HT1080 (cell line): ENCODE measurements around the gene ARNT2. TPM values are rescaled to one million over a fixed set of nuclear protein-coding genes. Genes with fewer than 3 reads are reported as not detected.

Source experiments
- DNase-seq: peaks from one replicate; pipeline ENCODE4 v3.0.0-alpha.2; 2015; ENCODE audit warnings: low read depth
- total RNA-seq: library from RNA; depleted of rRNA; stranded (reverse); fragments of >200 nt; shearing (Covaris generic); gene quantifications from 2 replicates; pipeline ENCODE4 v1.2.3, GENCODE V29; 2014

ARNT2 gene
- total RNA-seq, 1 experiment from 2014 or later: 3.7 TPM

DNA sequence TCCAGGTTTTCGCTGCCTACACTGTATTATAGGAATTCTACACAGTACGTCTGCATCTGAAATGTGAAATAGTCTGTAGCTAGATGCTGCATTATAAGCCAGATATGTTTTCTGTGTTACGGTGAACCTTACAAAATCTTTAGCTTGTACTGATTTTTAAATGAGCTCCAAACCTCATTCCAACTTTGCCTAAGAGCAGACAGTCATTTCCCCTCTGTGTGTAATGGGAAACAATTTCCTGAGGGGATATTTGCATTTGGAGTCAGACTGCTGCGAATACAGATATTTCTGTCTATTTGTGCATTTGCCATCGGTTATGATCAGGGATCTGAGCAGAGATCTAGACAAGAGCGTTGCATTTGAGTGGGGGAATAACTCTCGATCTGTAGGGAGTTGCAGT lies 37.5 kb downstream of the ARNT2 start:
- no peak for DNase-seq

DNA sequence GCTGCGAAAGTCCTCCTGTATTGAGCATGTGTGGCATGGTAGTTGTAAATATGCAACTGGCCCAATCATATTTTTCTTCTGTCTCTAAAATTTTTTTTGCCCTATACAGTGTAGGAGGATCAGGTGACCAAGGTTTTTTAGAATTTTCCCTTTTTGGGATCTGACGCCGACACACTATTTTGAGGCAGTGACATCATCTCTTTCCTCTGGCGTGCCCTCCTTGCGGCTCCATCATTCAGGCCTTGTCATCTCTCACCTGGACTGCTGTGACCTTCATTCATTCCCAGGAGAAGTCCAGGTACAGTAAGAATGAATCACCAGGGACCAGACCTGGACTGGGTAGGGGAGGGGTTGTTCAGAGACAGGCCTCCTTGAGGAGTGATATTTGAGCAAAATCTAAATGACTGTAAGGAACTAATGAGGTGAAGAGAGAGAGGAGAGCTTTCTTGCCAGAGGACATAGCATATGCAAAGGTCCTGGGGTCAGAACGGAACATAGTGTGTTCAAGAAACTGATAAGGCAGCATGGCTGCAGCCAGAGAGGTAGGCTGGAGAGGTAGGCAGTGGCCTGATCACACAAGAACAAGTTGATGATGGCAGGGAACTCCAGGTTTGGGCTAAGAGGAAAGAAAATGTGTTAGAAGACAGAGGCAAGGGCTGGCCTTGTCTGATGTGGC lies 38.7 kb downstream of the ARNT2 start:
- DNase-seq: no peak

DNA sequence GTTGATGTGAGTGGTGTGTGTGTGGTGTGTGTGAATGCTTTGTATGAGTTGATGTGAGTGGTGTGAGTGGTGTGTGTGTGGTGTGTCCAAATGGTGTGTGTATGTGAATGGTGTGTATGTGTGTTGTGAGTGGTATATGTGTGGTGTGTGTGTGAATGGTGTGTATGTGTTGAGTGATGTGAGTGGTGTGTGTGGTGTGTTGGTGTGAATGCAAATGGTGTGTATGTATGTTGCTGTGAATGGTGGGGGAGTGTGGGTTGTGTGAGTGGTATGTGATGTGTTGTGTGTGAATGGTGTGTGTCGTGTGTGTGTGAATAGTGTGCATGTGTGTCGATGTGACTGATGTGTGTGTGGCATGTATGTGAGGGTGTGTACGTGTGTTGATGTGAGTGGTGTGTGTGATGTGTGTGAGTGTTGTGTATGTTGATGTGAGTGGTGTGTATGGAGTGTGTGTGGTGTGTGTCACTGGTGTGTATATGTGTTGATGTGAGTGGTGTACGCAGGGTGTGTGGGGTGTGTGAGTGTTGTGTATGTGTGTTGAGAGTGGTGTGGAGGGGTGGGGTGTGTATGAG lies 40.6 kb downstream of the ARNT2 start:
- no peak for DNase-seq

DNA sequence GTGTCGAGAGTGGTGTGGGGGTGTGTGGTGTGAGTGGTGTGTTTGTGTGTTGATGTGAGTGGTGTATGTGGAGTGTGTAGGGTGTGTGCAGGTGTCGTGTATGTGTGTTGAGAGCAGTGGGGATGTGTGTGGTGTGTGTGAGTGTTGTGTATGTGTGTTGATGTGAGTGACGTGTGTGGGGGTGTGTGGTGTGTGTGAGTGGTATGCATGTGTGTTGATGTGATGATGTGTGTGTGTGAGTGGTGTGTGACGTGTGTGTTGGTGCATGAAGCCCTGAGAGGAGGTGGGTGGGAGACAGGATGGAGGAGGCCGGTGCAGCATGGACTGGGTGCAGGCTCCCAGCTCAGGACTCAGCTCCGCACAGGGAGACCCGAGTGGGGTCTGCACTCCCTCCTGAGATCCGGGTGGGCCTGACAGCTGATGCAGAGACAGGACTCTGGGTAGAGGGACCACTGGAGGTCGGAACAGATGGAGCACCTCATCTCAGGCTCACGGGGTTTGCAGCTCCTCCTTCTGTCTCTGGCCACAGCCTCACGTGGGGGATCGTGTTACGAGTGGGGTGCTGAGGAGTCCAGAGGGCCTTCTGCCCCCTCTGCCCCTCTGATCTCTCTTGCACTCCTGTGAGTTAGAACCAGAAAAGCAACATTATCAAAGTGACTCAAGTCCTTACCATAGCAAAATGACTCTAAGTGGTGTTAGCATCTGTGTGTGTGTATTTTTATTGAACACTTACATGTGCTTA lies 41.3 kb downstream of the ARNT2 start:
- no peak for DNase-seq

DNA sequence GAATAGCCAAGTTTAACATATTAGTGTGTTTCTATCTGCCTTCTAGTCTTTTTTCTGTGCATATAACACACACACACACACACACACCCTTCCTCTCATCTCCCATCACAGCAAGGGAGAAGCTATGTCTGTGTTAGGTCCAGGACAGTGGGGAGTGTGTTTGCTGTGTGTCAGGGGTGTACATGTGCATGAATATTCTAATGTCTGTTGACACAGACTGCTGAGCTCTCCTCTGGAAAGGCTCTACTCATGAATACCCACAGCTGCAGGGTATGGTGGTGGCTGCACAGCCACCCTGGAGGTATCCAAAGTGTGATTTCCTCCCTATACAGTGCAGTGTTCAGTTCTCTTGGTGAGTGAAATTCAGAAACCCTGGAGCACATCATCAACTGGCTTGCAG lies 42.9 kb downstream of the ARNT2 start:
- DNase-seq: no peak

DNA sequence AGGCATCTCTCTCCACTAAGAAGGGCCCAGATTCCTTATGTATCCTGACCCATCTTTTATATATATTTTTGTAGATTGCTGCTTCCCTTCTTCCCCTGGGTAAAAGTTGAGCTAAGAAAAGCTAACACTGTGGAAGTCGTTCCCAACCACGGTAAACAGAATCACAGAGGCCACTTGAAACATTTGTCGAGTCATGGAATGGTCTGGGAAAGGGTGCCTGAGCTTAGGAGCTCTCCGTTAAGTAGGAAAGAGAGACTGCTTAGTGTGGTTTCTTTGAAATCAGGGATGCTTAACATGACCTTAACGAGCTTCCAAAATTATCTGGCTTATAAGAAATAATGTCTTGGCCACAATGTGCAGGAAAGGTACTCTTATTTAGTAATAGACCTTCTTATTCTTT lies 45.6 kb downstream of the ARNT2 start:
- DNase-seq: no peak

DNA sequence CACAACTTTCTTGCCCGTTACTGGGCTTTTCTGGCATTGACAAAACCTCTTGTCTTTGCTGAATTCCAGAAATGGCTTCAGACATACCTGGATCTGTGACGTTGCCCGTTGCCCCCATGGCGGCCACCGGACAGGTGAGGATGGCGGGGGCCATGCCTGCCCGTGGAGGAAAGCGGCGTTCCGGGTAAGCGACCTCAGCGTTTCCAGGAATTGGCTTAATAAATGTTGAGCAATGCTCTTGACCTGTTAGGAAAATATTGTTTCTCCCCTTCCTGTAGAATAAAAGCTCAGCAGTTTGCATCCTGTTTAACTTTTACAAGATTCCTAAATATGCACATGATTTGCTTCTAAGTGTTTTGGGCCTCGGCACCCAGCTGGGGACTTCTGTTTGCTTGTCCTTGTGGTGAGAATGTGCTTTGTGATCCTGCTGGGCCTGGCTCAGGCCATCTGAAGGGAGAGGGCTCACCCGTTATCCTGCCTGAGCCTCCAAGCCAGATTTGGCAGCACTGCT lies 46.7 kb downstream of the ARNT2 start:
- no peak for DNase-seq

DNA sequence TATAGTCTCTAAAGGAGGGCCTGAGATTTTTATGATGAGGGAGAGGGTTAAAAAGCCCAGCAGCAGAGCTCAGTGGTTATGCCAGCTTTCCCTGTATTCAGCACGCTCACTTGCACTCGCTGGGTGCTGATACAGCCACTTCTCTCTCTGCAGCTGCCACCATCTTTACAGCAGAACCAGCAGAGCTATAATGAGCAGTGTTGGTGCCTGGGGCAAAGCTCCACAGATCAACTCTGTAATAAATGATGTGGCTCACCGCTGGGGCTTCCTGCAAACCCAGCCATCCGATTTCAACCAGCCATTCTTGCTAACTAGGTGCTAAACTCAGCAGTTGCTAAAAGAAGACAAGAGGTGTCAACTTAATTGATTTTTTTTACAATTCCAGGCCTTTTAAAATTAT lies 48.0 kb downstream of the ARNT2 start:
- no peak for DNase-seq

DNA sequence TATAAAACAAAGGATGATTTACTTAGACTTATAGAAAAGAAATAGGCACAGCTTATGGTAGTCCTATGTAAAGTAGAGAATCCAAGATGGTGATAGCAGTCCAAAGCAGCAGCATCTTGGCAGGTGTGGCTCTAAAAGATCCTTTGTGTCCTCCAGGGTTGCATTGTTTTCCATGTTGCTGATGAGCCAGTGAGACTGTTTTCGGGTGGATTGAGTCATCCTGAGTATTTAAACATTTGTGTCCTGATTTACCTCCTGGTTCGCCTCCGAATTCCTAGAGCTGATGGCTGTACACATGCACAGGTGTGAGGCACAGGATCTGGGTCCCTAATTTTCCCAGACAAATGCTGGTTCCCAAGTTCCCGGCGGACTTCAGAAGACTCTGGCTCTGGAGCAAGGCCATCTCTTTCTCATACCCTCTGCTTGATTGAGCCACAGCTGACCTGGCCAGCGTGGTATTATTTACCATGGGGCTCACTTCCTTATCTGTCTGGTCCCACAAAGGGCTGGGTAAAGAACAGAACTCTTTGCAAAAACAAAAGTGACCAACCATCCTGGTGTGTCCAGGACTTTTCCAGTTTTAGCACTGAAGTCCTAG lies 51.0 kb downstream of the ARNT2 start:
- DNase-seq: no peak

DNA sequence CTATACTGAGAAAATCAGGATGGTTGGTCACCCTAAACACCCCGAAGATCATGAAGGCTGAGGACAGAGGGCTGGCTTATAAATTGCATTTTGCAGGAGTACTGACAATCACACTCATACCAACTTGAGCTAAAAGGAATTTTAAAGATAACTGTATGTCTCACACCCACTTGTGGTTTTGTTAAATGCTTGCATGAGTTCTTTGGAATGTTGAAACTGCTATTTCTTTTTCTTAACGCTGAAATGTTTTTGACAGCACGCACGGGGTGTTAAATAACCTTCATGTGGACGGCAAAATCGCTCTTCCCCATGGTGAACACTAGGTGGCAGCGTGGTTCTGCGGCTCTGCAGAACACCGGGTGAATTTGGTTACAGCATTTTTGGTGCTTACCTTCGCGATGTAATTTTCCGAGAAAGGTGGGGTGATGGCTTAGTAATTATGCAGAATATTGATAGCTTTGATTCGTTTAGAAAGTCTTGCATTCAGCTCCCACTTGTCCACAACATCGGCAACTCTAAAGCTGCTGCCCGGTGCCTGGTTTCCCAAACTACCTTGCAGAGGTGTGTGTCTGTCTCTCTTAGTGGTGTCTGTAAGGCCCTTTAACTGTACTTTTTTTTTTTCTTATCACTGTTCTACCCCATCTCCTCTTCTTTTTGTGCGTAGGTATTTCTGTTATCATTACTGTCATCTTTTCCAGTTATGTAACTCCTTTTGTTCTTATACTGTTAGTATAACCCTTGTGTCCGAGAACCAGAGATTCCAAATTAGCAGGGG lies 51.7 kb downstream of the ARNT2 start:
- DNase-seq: peak; percentile 75

DNA sequence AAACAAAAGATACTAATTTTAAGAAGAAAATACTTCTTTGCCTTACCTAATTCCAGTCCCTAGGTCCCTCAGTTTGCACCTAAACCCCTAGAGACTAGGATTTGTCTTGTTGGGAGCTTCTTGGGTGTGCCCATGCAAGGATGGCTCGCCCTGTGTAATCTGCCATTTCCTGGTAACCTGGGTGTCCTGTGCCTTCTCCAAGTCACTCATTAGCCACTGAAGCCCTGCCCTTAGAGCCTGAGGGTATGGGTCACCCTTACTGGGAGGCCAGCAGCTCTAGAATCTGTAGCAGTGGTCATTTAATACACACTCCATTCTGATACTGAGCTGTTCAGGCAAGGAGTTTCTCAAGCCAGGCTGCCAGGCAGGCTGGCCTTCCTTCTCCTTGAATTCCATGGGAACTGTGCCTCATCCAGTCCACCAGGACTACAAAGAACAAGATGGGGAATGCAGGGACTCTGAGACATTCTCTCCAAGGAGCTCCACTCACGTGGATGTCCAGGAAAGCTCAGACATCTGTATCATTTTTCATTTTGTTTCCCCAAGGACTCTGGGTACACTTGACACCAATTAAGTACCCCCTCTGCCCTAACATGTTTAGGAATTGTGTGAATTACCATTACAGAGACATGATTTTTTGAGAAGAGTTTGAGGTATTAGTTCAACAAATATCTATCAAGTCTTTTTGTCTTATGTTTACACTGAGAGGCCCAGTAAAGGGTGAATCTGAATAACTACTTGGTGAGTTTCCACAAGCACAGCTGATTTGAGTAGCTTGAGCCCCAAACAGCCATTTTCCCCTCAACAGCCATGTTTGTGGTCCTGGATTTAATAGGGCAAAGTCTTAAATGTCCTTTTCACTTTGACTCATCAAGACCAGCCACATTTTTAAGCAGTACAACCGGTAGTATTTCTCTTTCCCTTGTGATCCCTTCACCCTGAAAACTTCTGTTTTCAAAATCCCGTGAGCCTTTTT lies 52.6 kb downstream of the ARNT2 start:
- no peak for DNase-seq

DNA sequence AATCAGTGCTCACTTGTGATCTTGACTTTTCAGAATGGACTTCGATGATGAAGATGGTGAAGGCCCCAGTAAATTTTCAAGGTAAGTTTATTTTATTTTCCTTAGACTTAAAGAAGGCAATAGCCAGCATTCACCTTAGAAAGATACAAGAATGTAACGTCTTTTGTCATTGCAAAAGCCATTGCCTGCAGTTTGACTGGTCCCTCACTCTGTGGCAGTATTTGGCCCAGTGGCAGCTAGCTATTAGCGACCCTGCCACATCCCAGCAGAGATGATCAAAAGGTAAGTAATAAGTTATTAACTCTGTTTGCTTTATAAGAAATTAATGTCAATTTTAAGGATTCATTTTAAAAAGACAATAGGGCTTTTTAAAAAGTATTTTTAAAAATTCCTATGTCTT lies 53.7 kb downstream of the ARNT2 start:
- DNase-seq: no peak

DNA sequence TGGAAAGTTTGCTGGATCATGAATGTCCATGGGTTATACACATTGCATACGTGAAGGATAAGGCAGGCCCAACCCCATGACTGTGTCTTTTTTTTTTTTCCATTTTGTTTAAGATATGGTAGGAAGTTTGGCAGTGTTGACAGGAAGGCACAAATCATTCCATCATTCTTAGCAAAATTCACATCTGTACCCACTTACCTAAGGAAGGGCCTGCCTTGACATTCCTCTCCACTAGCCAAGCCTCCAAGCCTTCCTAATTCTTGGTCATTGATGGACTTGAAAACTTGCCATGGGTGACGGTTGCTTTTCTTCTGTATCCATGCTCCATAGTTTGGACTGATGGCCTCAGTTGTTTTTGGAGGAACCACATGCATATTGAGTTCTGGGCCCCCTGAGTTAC lies 54.4 kb downstream of the ARNT2 start:
- DNase-seq: no peak

DNA sequence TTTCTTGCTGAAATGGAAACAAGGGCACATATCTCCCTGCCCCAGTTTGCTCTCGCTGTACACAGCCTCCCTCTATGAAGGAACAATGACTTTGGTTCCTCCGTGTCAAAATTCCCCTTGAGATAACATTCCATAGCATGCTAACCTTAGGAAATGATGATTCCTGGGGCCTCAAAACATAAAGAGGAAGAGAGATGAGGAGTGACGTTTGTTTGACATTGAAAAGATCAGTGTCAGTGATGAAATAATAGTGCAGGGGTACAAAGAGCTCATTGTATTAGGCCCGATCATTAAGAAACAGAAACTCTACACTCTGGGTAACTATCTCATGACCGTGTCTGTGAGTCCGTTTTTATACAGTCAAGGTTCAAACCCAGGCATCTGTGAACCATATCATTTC lies 55.2 kb downstream of the ARNT2 start:
- no peak for DNase-seq

DNA sequence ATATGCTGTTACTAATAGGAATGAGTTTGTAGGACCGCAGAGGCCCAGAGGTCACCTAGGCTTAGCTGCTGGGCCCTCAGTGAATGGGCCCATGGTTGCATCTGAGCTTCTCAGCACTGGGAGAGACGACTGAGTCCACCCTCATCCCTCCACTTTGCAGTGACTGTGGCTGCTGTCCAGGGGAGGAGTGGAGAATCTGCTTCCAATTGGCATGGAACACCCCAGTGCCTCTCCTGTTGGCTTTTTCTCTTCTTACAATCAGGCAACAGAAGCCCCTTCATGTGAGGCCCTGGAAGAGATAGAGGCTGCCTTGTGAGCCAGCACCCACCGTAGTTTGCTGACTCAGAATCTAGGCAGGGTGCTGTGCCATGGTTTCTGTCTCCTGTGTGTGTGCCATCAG lies 55.6 kb downstream of the ARNT2 start:
- DNase-seq: no peak

DNA sequence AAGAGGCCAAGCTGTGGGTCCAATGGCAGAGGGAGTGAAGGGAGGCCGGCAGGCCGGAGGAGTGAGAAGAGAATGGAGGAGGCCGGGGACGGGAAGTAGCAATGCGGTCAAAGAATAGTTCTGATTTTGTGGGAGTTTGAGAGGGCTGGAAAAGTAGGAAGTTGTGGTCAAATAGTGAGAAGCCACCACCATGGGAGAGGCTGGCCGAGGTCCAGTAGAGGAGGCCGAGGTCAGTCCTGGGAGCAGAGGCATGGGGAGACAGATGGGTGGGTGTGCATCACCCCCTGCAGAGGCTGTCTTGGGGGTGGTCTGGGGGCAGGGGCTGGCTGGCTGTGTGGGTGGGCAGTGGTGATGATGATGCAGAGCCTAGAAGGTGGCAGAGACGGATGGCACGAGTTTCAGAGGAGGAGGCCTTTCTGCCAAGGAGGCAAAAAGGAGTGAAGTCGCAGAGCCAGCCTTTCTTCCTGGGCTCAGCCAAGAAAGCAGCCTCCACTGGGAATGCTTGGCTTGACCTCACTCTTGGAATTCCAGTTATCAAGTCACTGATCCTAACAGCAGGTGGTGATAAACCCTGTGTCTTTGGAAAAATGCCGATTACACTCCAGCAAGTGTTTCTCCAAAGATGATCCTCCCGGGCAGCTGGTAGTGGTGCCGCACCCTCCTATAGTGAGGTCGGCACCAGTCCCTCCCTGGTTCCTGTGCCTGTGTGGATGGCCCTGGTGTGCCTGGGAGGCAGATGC lies 57.3 kb downstream of the ARNT2 start:
- no peak for DNase-seq

DNA sequence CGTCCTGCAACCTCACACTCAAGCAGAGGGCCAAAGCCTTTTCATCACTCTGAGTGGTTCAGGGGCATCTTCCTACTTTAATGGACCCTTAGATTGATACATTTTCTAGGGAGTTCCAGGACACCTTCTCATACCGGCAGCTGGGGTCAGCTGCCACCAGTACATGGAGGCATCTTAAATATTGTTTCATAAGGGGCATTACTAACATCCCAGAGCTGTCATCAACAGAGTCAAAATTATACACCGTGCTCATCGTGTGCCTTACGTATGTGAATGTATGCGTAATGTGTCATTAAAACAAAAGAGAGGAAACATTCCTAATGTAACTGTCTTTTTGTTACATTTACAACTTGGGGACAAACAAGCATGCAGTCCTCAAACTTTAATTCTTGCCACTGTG lies 57.9 kb downstream of the ARNT2 start:
- DNase-seq: no peak

DNA sequence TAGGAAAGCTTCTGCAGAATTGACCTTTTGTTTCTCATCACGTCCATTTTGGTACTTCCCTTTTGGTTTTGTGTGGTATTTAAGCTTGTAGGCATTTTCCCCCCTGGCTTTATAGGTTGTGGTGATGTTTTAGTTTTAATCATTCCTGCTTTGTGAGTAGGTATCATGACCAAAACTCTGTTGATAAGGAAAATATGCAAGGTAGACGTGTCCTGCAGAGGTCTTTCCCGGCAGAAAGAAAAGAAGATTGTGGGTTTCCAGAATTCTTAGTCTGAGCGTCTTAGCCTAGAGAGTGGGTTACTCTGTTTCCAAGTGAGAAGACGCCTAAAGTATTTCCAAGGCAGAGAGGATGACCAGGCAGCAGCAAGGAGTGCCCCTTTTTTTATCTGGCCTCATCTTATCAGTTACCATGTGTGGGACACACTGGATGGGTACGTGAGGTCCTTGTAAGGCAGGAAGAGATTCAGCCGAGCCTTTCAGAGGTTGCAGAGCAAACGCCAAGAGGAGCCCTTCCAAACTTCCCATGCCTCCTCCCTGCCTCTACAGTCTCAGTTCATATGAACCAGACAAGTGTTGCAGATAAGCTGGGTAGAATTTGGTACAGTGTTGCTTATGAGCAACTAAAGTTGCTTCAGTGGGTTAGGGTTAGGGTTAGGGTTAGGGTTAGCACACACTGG lies 58.8 kb downstream of the ARNT2 start:
- no peak for DNase-seq
